GM19193 (cell line): Measurements from ENCODE around the gene ADIPOR1.

ENCODE experiments used
- POLR2A ChIP-seq: IDR thresholded peaks from 4 replicates; pipeline ENCODE4 v1.6.1; 2011; ENCODE audit not compliant: insufficient read depth, insufficient read length; ENCODE audit errors: extremely low read depth

The ADIPOR1 gene

DNA sequence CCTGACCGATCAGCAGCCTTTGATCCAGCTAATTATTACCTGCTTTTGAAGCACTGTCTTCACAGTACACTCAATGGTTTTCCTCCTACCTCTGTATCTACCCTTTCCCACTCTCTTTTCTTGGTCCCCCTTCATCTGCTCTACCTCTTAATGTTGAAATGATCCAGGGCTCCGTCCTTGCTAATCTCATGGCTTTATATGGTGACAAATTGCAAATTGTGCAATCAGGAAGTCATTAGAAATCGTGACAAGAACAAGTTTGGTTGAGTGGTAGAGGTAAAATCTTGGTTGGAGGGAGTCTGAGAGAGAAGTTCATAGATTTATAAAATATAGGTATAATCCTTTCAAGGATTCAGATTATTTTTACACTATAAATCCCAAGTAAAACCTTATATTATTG is 18.5 kb upstream of the ADIPOR1 start:
- no peak for TF ChIP-seq POLR2A

DNA sequence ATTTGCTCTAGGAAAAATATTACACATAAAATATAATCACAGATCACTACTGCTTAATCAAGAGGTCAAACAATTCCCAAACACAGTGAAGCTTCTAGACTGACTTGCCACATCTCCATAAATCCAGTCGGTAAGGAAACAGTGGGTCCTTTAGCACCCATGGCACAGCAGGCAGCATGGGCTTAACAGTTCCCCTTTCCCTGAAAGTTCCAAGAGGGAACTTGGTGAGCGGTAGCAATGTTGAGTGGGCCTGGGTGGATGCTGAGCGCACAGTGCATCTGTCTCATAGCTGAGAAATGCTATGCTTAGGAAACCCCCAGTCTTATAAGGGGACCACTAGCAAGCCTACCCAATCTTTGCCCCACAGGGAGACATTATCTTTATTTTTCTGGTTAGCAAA is 16.7 kb upstream of the ADIPOR1 start:
- TF ChIP-seq POLR2A, result no peak

DNA sequence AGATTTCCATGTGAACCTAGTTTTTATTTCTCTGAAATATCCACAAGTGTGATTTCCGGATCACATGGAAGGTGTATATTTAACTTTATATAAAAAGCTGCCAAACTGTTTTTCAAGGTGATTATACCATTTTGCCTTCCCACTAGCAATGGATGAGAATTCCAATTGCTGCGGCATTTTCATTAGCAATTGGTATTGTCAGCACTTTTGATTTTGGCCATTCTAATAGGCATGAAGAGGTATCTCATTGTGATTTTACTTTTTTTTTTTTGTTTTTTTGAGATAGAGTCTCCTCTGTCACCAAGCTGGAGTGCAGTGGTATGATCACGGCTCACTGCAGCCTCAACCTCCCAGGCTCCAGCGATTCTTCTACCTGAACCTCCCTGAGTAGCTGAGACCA is 13.9 kb upstream of the ADIPOR1 start:
- no peak for TF ChIP-seq POLR2A

DNA sequence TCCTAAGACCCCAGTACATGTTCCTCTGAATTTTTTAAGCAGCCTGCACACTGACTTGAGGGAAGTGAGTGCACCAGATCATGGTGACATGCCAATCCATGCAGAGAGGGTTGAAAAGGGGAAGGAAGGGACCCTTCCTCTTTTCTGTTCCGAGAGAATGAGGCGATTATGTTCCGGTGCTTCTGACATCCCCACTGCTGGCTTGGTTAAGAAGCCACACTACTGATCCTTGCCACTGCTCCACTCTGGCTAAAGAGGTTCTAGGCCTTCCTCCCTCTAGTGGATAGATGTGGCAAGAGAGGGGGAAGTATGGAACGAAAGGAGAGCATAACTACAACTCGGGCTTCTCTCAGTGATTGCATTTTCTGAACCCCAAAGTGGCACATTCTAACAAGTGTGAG is 10.8 kb upstream of the ADIPOR1 start:
- no peak for TF ChIP-seq POLR2A

DNA sequence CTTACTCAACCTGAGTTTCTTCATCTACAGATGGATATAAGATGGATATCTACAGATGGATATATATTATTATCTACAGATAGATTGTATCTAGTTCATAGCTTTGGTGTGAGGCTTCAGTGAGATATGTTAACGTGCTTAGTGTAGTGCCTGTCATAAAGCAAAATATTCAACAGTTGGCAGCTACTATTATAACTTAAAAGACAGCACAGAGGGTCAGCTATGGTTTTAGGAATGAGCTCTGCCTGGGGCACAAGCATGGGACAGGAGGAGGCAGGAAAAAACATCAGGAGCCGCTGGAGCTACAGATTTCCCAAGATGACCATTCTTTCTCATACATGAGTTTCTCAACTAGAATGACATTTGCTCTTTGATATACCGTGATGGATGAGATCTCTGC is 10.2 kb upstream of the ADIPOR1 start:
- no peak for TF ChIP-seq POLR2A

DNA sequence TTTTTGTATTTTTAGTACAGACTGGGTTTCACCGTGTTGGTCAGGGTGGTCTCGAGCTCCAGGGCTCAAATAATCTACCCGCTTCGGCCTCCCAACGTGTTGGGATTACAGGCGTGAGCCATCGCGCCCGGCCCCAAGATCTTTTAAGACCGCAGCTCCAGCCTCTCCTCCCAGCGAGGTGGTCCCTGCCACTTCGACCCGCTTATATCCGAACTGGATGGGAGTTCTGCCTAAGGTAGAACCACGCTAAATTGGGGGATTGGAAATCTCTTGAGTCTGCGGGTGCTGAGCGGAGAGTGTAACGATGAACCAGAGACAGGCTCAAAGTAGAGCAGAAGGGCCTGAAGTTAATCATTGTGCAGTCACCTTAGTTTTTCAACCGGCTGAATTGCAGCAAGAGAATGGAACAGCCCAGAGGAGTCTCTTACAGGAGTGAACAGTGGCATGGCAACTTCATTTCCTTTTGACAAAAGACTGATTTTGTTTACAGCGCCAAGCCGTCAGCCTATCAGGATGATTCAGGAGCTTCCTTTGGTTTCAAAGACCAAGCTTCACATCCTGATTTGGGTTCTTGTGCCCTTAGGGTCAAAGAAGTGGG is 9.7 kb upstream of the ADIPOR1 start:
- TF ChIP-seq POLR2A, result no peak

DNA sequence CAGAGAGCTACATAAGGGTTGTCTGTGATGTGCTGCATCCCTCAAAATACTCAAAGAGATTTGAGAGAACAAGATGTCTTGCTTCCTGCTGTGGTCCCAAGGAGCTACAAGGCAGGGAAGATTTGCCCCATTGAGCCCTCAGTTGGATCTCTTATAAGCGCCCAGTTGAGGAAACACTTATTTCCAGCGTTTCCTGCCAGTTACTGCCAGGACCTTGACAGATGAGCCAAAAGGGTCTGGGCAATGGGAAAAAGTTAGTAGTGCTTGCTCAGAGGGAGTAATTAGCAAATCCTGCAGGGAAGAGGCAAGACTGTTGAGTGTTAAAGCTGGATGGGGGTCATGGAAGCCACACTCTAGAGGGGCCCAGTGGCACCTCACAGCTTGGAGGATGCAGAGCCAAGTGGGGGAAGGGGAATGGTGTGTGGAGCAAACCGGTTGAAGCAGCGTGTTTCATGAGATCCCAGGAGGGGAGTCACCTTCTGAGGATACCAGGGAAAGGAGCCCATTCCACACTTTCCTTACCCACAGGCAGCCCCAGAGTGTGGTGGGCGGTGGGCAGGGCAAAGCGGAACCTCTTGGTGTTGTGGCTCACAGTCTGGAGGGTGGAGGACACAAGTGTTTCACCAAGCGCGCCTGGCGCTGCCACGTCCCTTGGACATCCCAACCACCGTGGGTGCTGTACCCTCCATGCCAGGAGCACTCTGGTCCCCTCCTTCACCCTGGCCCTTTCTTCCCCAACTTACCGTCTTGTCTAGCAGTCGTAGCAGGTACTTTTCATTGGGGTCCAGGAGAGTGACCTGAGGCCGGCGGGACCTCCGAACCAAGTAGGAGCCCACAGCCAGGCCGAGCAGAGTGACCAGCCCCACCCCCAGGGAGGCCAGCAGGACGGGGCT is 8.1 kb upstream of the ADIPOR1 start:
- TF ChIP-seq POLR2A, result no peak

DNA sequence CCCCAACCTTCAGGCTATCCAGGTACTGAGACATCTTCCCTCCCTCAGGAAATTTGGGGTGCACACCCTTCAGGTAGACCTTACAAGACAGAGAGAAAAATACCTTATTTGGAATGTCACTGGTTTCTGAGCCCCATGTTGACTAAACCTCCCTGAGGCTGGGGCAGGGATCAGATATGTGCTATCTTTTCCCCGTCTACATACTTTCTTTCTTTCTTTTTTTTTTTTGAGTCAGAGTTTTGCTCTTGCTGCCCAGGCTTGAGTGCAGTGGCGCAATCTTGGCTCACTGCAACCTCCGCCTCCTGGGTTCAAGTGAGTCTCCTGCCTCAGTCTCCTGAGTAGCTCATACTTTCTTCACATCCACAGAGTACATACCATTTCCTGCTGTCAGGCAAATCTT is 7.3 kb upstream of the ADIPOR1 start:
- no peak for TF ChIP-seq POLR2A

DNA sequence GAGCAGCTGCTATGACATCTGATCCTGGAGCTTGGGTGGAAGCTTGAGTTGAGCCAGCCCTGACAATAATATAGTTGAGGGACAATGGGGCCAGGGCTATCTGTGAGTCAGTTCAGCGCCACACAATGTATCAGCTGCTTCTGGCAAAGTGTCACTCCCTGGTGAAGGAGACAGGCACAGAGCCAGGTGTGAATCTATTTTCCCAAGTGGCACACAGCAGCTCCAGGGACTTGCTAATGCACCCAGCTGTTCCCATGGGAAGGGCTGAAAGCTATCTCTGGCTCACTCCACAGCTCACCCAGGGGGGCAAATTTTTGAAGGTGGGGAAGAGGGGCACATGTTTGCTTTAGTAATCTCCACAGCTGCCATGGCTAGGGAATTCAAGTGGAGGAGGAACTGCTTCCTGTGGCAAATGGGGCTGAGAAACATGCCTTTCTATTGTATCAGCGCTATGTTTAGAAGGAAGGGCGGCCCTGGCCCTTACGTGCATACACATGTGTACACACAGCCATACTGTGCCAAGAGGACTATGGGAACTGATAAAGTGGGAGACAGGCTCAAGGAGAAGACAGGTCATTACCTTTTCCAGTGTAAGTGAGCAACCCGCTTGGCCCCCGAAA is 6.8 kb upstream of the ADIPOR1 start:
- TF ChIP-seq POLR2A, result no peak

DNA sequence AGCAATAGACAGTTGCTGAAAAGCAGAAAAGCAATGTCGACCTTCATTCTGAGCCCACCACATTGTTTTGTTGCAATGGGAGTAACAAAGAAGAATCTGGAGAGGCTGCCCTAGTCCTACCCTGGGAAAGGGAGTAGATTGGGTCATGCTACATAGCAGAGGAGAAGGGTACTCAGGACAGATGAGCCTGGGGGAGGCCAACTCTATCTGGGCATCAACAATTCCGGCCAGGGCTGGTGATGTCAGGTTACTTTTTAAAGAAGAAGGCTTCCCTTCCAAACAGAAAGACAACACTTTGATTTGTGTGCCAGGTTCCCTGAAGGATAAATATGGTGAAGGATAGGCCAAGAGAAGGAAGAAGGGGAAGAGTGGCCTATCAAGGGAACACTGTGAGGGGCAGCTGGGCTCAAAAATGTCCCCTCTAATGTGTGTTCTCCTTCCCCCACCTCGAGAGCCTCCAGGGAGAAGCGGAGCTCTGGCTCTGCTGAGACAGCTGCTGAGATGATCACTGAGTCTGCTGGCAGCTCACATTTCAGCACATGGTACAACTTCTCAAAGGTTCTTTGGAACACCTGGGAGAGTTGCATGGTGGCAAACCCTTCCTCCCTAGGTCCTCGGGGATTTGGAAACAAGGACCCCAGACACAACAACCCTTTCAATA is 3.2 kb upstream of the ADIPOR1 start:
- TF ChIP-seq POLR2A, result no peak

DNA sequence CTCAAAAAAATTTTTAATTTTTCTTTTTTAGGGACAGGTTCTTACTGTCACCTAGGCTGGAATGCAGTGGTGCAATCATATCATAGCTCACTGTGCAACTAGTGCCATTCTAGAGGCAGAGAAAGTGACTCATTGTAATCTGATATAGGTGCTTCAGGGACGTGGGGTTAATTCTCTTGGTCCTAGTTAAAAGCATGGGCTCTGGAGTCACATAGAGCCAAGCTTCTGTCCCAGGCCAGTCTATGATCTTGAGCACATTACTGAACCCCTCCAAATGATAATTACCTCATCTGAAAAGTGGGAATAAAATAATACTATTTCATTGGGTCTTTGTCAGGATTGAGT is 1.1 kb upstream of the ADIPOR1 start:
- TF ChIP-seq POLR2A, result no peak

DNA sequence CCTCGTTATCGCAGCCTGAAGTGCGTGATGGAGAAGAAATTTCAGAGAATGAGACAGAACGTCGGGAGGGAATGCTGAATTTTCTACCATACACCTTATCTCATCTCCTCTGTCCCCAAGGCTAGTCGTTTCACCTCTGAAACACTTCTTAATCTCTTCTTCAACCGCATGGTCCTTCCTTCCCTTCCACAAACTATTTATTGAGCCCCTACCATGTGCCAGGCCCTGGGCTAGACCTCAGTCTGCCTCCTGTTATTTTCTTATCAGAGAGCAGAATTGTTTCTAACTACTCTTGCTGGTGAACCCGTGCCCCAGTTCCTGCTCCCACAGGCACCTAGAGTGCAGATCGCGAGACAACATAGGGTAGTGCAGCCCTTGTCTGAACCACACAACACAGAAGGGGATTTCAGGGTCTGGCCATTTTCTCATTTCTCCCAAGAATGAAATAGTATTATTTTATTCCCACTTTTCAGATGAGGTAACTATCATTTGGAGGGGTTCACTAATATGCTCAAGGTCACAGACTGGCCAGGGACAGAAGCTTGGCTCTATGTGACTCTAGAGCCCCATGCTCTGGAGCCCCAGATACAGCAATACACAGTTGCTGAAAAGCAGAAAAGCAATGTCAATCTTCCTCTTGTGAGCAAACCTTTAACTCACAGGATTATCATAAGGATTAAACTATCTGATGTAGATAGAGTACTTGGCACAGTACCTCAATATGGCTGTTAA is 598 bp upstream of the ADIPOR1 start:
- TF ChIP-seq POLR2A, result no peak

DNA sequence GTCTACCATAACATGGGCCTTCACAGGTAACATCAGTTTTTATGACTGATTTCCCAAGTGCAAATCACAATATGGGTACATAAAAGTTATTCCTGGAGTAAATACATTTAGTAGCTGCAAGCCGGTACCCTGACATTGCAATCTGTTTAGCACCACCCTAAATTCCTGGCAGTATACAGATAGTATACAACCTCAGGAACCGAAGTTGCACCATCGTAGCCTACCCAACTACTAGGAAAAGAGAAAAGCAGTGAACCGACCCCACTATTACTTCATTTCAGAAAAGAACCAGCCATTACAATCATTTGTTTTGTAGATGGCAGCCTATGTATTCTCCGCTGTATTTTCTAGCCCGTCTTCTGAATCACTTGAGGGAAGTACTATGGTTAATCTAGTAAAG is 1.1 kb downstream of the ADIPOR1 start:
- no peak for TF ChIP-seq POLR2A

DNA sequence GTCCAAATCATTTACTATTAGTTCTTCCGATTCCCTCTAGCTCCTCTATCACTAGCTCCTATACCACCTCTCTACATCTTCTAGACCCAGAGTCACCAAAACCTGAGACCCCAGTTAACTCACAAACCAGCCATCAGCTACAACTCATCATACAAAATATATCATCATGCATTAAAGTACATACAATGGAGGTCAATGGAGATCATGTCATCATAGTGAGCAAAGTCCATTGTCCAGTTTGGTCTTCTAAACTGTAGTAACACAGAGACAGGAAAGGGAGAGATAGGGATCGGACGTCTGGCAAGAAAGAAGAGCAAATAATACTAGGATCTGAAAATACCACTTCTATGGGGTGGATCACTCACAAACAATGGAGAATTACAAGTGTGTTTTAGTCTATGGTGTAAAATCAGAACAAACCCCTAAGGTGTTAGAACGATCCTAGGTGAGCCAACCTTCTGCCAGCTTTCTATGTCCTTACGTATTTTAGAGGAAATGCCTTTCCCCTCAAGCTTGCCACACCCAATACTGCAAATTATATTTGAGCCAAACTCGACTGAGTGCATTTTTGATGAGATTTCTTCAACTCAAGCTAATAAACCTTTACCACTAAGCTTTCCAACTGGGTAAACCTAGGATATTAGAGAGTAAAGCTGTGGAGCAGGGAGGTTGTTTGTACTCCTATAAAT is 3.9 kb downstream of the ADIPOR1 start:
- TF ChIP-seq POLR2A, result no peak
